Spleen (tissue), 7 donors: ENCODE results near the gene PLK1.

Experiments used
- CTCF ChIP-seq, 11 experiments: fragments of 200-600 bp in 7 of 11; fragments of 450-650 bp in 4 of 11; sonication (generic) in 4 of 11; IDR thresholded peaks in 8 of 11; conservative IDR thresholded peaks in 3 of 11; 1 replicate in 7 of 11; 2 replicates in 4 of 11; pipeline versions ENCODE4 v1.4.0 to v1.8.0; 2016 to 2021; ENCODE audit warnings: antibody characterized with exemption in 11 of 11, inconsistent platforms in 4 of 11, mild to moderate bottlenecking in 1 of 11
- POLR2AphosphoS5 ChIP-seq, 3 donors: sonication (generic); formaldehyde crosslinking; IDR thresholded peaks; one replicate each; pipeline ENCODE4 v1.5.1; 2017; ENCODE audit warnings: antibody characterized with exemption in 3 of 3
- donor health status: DM: no; HTN: no; CAD: no; lungs with moderate emphysema.
- donor health status: DM: no; HTN: no; CAD: no.
- donor health status: DM: no; HTN: no; CAD: no.

DNA sequence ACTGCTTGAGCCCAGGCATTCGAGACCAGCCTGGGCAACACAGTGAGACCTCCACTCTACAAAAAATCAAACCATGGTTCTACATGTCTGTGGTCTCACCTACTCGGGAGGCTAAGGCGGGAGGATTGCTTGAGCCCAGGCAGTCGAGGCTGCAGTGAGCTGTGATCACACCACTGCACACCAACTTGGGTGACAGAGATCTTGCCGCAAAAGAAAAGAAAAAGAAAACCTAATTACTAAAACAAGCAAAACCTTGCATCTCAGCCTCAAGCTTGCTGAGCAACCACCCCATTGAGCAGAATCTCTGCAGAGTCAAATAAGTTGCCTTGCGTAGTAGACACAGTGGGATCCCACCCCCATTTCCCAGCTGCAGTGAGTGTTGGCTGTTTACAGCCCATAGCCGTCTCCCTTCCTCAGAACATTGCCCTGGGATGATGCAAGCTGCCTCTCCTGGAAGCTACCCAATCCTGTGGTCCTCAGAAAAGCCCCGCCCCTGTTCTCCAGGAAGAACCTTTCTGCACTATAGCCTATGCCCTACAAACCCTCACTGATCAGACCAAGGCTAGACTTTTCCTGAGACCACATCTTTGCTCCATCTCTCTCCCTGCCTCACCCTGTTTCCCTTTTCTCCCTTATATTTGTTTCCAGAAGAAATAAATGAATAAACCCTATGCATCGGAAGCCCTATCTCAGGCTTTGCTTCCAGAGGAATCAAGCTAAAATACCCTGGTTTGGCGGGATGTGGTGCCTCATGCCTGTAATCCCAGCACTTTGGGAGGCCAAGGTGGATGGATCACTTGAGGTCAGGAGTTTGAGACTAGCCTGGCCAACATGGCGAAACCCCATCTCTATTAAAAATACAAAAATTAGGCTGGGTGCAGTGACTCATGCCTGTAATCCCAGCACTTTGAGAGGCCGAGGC is 51.1 kb downstream of the PLK1 start:
- TF ChIP-seq POLR2AphosphoS5 (IDR thresholded peaks at IDR 0.05) (no peak), CTCF (IDR thresholded peaks at IDR 0.05 in 8 of 11, conservative IDR thresholded peaks at IDR 0.05 in 3 of 11) (no peak)
